Ureter (tissue), 1 donor: ENCODE results near the gene FYN. TPM values are rescaled to one million over a fixed set of nuclear protein-coding genes. Genes with fewer than 3 reads are reported as not detected.
"Not testable (repeated sequence)": the region's sequence is repeated elsewhere in the genome, so short reads cannot be mapped to it uniquely, and the experiment has no call there.

Experiments
- DNase-seq: peaks from one replicate; pipeline ENCODE4 v3.0.0-alpha.2; 2020; ENCODE audit warnings: low spot score
- total RNA-seq: library from RNA; stranded (reverse); gene quantifications from one replicate; pipeline ENCODE4 v1.2.4, GENCODE V29; 2023
- donor health status: DM: yes; HTN: yes; CAD: no.

FYN gene
- total RNA-seq, 1 donor from 2014 or later: 62.6 TPM

- no peak for DNase-seq
Observed at GRCh38 chr6:111789598-111789997, 83.7 kb downstream of the FYN start.

DNA sequence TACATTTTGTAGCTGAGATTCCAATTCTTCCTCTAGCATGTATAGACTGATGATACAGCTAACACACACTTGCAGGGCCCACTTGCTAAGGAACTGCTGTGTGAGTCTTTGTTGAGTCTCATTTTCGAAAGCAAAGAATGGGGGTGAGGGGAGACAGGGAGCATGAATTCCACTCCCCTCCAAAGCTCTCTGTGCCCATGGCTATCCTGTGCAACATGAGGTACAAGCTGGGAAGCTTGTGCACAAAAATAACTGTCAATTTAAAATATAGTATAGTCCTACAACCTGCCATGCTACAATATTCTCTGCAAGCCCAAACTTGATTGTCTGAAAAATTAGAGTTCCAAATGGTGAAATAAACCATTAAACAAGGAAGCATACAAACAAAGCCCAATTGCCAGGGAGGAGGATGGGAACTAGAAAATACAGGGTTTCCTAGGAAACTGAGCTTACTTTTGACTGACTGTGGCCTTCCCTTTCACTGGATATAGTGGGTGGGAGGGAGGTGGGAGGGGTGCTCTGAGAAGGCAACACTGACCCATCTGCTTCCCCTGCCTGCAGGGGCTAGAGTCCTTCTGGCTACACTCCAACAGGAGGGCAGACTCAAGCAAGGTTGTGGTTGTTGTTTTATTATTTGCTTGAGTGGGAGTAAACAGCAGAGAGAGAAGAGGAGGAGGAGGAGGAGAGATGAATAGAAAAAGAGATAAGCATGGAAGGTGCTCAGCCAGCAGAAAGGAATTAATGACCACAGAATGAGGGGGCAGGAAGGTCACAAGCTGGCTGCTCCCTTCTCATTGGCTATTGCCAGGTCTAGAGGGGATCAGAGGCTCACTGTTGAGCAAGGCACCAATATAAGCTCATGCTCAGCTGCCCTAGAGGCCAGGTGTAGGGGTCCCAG is 84.6 kb downstream of the FYN start:
- DNase-seq: no peak

GRCh38 chr6:111786151-111786550 is 87.1 kb downstream of the FYN start:
- DNase-seq: not testable (repeated sequence)

GRCh38 chr6:111784433-111784832 is 88.8 kb downstream of the FYN start:
- DNase-seq: no peak

GRCh38 chr6:111782887-111783466 is 90.3 kb downstream of the FYN start:
- DNase-seq: no peak

GRCh38 chr6:111782192-111782809 is 91.0 kb downstream of the FYN start:
- no peak for DNase-seq

DNA sequence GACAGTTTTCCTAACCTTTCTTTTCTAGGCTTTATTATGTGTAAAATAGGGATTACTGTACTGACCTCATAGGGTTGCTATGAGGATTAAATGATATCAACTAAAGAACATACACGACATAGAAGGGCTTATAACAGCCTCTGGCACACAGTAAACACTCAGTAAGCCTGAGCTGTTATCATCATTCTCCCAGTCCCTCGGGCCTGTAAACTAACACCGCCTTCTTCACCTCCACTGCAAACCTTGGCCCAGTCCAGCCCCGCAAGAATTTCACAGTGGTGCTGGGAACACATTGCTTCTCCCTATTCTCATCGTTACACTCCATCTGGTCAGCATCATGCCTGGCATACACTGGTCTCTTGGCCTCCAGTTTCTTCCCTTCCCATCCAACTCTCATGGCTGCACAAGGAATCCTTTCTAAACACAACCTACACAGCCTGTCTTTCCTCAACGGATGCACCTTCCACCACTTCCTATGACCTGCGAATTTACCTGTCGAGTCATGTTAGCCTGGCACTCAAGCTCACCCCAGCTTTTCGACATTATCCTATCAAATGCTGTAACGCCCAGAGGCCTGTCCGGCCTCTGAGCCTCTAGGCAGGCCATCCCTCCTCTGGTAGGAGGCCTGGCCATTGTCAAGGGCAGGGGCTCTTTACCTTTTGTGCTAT is 92.1 kb downstream of the FYN start:
- no peak for DNase-seq

DNA sequence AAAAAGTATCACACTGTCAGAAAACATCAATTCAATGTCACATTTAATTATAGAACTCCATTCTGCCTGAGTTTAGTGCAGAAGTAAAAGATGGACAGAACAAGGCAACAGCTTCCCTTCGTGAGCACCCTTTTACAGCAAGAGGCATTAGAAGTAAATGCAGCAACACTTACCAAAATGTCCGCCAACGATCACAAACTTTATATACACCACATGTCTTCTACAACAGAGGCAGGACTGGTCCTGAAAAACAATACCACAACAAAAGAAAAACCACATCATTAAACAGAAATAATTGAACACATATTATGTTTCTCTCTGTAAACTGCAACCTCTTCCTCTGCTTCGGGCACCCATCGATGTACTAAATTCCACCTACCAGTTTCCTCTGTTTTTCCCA is 92.9 kb downstream of the FYN start:
- no peak for DNase-seq

- no peak for DNase-seq
Observed at GRCh38 chr6:111779660-111780059, 93.6 kb downstream of the FYN start.

- DNase-seq: no peak
Observed at GRCh38 chr6:111779031-111779430, 94.2 kb downstream of the FYN start.

GRCh38 chr6:111777357-111777756 is 95.9 kb downstream of the FYN start:
- DNase-seq: no peak

DNA sequence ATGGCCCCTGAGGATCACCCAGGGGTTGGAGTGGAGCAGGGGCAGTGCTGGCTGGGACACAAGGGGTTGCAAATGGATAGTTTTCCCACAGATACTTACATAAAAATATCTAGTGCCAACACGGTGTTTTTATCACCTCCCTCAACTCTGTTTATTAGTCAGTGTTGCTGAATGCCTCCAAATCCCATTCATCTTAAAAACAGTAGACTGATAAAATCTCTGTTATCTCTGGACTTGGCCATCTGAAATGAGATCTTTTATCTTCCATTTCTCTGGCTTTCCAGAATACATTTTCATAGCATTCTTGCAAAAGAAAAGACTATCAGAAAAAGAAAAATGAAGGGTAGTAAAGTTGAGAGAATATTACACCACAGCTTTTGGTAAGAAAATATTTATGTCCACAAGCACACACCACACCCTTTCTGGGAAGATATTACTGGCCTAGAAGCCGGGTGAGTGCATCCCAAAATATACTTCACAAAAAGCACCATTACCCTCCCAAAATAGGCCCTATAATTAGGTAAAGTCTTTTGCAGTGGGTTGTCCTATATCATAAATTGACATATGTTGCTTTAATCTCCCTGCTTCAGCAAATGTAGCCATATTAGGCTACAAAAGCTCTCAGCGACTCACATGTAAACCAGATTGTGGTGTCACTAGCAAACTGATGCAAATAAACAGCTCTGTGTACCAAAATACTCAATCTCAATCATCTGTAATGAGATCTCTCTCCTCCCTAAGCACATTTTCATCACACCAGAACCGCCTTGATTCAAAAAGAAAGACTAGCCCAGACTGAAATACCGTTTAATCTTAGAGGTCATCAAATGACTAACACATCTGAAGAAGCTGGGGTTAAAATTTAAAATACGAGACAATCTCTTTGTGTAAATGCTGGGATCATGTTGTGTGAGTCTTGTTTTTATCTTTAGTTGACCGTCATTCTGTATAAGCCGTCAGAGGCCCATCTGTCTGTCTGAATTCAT is 96.7 kb downstream of the FYN start:
- no peak for DNase-seq

GRCh38 chr6:111775145-111775922 is 97.9 kb downstream of the FYN start:
- no peak for DNase-seq

DNA sequence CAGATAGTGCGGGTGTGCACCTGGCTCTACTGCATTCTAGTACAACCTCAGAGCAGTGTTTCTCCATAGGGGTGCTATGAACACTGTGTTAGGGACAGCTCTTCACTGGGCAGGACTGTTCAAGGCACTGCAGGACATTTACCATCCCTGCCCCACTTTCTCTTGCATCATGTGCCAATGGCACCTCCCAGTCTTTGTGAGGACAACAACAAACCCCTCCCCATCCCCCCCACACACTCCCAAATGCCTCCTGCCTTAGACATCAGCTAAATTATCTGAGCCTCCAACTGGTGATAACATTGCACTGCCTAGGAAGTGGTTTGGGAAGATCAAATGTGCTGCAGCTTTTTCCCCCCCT is 98.9 kb downstream of the FYN start:
- DNase-seq: no peak

DNA sequence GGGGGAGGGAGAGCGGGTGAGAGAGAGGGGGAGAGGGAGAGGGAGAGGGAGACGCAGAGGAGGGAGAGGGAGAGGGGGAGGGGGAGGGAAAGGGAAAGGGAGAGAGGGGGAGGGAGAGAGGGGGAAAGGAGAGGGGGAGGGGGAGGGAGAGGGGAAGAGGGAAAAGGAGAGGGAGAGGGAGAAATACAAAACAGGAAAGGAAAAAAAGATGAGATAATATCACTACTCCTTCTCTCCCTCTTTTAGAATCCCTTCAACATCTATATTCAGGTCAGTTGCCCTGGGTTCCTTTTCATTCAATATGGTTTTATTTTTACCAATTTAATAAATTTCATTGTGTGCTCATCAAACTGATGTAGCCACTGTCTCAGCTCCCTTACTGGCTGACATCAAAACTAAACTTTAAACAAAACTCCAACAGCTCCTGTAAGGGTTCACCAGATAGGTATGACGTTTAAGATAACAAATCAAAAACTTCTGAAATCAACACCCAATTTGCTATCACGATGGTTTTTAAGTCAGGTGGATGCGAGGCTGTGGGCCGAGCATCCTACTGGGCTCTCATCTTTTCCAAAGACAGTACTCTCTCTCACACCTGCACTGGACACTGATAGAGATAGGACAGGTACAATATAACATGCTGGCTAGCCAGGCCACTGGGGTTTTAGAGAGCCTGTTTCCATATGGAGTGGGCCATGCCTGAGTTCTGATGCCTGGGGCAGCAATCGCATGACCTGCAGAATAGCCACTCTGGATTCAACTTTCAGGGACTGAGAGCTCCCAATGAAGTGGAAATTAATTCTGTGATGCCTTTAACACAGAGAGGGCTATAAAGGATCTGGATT is 99.5 kb downstream of the FYN start:
- no peak for DNase-seq

GRCh38 chr6:111772381-111772780 is 100.9 kb downstream of the FYN start:
- DNase-seq: no peak

DNA sequence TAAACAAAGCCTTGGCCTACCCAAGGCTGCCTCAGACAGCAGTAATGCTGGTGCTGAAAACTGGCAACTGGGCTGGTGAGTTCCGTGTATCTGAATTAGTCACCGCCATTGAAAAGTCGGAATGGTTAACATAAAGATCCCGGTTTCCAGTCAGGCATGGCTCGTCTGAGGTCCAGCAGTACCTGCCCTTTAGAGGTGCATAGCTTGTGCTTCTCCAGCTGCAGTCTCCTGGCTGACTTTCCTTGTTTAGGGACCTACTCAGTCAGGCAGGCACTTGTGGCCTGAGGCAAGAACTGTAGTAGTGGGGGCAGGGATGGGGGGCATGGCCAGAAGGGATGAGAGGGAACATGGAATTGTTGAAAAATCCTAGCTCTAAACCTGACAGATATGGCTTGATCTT is 101.6 kb downstream of the FYN start:
- DNase-seq: no peak

DNA sequence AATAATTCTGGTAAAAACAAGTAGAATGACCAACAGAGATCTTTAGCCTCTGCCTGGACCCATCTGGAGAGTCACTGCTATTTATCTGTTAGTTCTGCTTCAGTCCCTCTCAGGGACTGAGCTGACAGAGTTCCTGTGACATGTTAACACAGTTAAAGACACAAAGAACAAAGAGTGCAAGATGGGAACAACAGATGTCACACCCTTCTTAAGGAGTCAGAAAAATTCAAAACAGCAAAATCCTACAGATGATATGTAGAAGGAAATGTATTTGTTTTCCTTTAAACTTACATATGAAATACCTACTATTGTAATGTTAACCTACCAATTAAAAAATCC is 102.2 kb downstream of the FYN start:
- DNase-seq: no peak

DNA sequence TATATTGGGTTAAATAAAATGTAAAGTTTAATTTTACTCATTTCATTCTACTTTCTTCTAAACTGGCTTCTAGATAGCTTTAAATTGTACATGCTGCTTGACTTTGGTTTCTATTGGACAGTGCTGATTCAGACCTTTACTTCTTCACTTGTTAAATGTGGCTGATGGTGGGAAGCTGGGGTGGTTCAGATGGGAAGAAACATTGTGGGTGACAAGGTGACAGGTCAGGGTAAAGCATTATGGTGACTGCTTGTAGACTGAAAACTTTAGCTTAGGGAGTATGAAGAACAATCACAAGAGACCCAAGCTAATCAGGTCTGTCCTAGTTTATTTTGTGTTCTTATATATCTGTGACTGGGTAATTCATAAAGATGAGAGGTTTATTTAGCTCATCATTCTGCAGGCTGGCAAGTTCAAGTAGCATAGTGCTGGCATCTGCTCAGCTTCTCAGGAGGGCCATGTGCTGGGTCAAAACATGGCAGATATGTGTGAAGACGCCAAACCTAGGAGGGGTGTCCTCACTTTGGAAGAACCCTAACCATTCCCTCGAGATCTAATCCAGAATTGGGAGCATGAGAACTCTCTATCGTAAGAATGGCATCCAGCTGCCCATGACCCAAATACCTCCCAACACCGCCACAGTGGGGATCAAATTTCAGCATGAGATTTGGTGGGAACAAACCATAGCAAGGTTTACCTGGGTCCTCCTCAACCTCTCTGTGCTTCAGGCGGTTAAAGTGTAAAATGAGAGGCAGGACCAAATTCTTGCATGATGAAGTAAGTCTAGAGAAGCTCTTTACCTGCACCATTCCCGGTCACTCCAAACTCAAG is 102.8 kb downstream of the FYN start:
- no peak for DNase-seq
